Caco-2 (cell line): ENCODE results near the gene ABLIM2. TPM values are rescaled to one million over a fixed set of nuclear protein-coding genes. Genes with fewer than 3 reads are reported as not detected.
A peak's percentile ranks its signal among the peaks of the same experiment; 100 is the strongest.

Source experiments
- BruUV-seq: library from RNA; stranded (reverse); fragments of 400-500 nt; replicated peaks from 2 replicates; lab custom pipeline; 2021; lab: Mats Ljungman, UMichigan
- CTCF ChIA-PET: fragments of 300-600 bp; sonication (Branson Sonifier 250); formaldehyde crosslinking; loops from one replicate; lab custom pipeline; 2022; ENCODE audit warnings: antibody characterized with exemption; lab: Charles Lee
- POLR2A ChIA-PET: fragments of 300-600 bp; sonication (Branson Sonifier 250); formaldehyde crosslinking; loops from one replicate; lab custom pipeline; 2022; ENCODE audit warnings: antibody characterized with exemption; lab: Charles Lee
- DNase-seq, 2 experiments: peaks; one replicate each; pipeline versions ENCODE4 v3.0.0 to v3.0.0-alpha.2; 2020 to 2022
- H3K27me3 ChIP-seq: replicated peaks from 2 replicates; pipeline ENCODE4 v1.6.0; 2011; ENCODE audit warnings: low read length; ENCODE audit not compliant: control insufficient read depth, insufficient read depth
- H3K36me3 ChIP-seq: 2 replicates; pipeline ENCODE4 v1.5.1; 2011; ENCODE audit warnings: low read length; ENCODE audit not compliant: control insufficient read depth, insufficient read depth
- H3K4me1 ChIP-seq: fragments of 250-450 bp; sonication (Bioruptor Pico); 2 replicates; pipeline ENCODE4 v1.5.1; 2020; ENCODE audit warnings: mild to moderate bottlenecking
- H3K4me3 ChIP-seq: 2 replicates; pipeline ENCODE4 v1.5.1; 2011; ENCODE audit warnings: low read depth, mild to moderate bottlenecking, control low read depth, low read length
- H3K9me3 ChIP-seq: fragments of 250-450 bp; sonication (Bioruptor Pico); 2 replicates; pipeline ENCODE4 v1.5.1; 2020; ENCODE audit warnings: mild to moderate bottlenecking, moderate library complexity
- H3K27ac Mint-ChIP-seq: one replicate; pipeline ENCODE4 v1.8.0; 2022; ENCODE audit warnings: mixed read lengths; ENCODE audit not compliant: unreplicated experiment
- H3K27me3 Mint-ChIP-seq: one replicate; pipeline ENCODE4 v1.8.0; 2022; ENCODE audit warnings: mixed read lengths; ENCODE audit not compliant: insufficient read depth, unreplicated experiment
- H3K36me3 Mint-ChIP-seq: one replicate; pipeline ENCODE4 v1.8.0; 2022; ENCODE audit warnings: mild to moderate bottlenecking, mixed read lengths; ENCODE audit not compliant: insufficient read depth, unreplicated experiment
- H3K4me1 Mint-ChIP-seq: one replicate; pipeline ENCODE4 v1.8.0; 2022; ENCODE audit warnings: low read depth, mixed read lengths; ENCODE audit not compliant: unreplicated experiment
- H3K4me3 Mint-ChIP-seq: one replicate; pipeline ENCODE4 v1.8.0; 2022; ENCODE audit warnings: mild to moderate bottlenecking, moderate library complexity, mixed read lengths; ENCODE audit not compliant: unreplicated experiment
- H3K9me3 Mint-ChIP-seq: one replicate; pipeline ENCODE4 v1.8.0; 2022; ENCODE audit warnings: mixed read lengths; ENCODE audit not compliant: unreplicated experiment
- CTCF ChIP-seq, 2 experiments: fragments of 200-600 bp in 1 of 2; IDR thresholded peaks; 1 replicate in 1 of 2; 2 replicates in 1 of 2; pipeline versions ENCODE4 v1.5.1 to v1.8.0; 2011 to 2022; ENCODE audit warnings: antibody characterized with exemption in 1 of 2, control low read depth in 1 of 2, inconsistent platforms in 1 of 2, low read depth in 1 of 2, low read length in 1 of 2, mild to moderate bottlenecking in 1 of 2, moderate library complexity in 1 of 2; ENCODE audit not compliant: insufficient read depth in 1 of 2, severe bottlenecking in 1 of 2, unreplicated experiment in 1 of 2
- intact Hi-C: fragments of 100-400 bp; cut with micrococcal nuclease; formaldehyde crosslinking; loops from one replicate; pipeline ENCODE4 v1.10.0; 2022; ENCODE audit not compliant: unreplicated experiment
- total RNA-seq: library from RNA; stranded (reverse); gene quantifications from 2 replicates; pipeline ENCODE4 v1.2.3, GENCODE V29; 2022

Gene ABLIM2
- total RNA-seq, 1 experiment from 2014 or later = 0.23 TPM

DNA sequence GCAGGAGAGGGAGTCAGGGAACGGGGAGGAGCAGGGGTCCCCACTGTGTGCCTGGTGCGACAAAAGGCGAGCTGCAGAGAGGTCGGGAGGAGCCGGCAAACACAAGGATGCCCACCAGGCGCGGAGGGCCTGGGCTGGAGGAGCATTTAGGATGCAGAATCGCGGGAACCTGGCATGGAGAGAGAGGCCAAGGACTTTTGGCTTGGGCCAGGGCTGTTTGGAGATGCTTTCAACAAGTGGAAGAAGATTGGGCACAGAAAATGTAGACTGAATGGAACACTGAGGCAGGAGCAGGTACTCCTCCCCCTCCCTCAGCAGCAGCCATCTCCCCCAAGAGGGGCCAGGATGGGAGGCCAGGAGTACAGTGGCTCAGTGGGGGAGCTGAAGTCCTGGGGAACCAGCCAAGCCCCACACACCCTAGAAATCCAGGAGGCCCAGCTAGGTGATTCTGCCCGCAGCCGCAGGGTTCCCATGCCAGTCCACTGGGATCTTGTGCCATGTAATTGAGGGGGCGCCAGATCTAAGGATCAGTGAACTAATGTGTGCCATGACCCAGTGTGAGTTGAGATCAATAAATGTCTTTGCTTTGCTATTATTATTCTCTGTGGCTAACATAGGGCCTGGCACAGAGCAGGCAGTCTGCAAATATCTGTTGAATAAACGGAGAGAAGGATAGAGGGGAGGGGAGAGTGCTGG lies 1.1 kb upstream of the ABLIM2 start:
- intact Hi-C loops = no loop called here
- no peak for TF ChIP-seq CTCF (IDR thresholded peaks at IDR 0.05; ENCODE audit: insufficient read depth in 1 of 2, low read depth in 1 of 2, low read length in 1 of 2, severe bottlenecking in 1 of 2, unreplicated experiment in 1 of 2)
- peaks cover 7% of the 10 kb centered on the region; the same call in 1 of the 2 replicates for H3K4me1 ChIP-seq
- H3K36me3 ChIP-seq = no peaks in the 10 kb centered on the region
- H3K4me3 ChIP-seq = peak overlapping the region; percentile 79
- CTCF ChIA-PET = interaction anchor here (1.7 kb wide), 1 partner anchor 17 kb away, joined by 17 read pairs; no protein-coding TSS in a partner anchor
- DNase-seq = no peak
- H3K27me3 ChIP-seq = no peaks in the 10 kb centered on the region
- Mint-ChIP-seq H3K4me1 (no peaks in the 10 kb centered on the region), H3K27ac (no peak overlapping the region), H3K27me3 (peaks cover 7% of the 10 kb centered on the region), H3K36me3 (peaks cover 5% of the 10 kb centered on the region), H3K4me3 (peak overlapping the region; percentile 98), H3K9me3 (no peaks in the 10 kb centered on the region)
- no peaks in the 10 kb centered on the region for H3K9me3 ChIP-seq
- POLR2A ChIA-PET = no interaction called here
- no TSS peak for BruUV-seq

- H3K4me1 ChIP-seq = peaks cover 7% of the 10 kb centered on the region; the same call in 1 of the 2 replicates
- peak overlapping the region; percentile 98 for H3K4me3 Mint-ChIP-seq
- no peak for TF ChIP-seq CTCF (IDR thresholded peaks at IDR 0.05; ENCODE audit: insufficient read depth in 1 of 2, low read depth in 1 of 2, low read length in 1 of 2, severe bottlenecking in 1 of 2, unreplicated experiment in 1 of 2)
- no peak for DNase-seq
- H3K36me3 Mint-ChIP-seq = peaks cover 5% of the 10 kb centered on the region
- no peaks in the 10 kb centered on the region for H3K27me3 ChIP-seq
- no peak overlapping the region for H3K27ac Mint-ChIP-seq
- H3K4me1 Mint-ChIP-seq = no peaks in the 10 kb centered on the region
- CTCF ChIA-PET = interaction anchor here (0.9 to 1.7 kb wide), 2 partner anchors 18 to 28 kb away, joined by 3 to 17 read pairs; no protein-coding TSS in a partner anchor
- no TSS peak for BruUV-seq
- intact Hi-C loops = no loop called here
- no peaks in the 10 kb centered on the region for H3K9me3 Mint-ChIP-seq
- H3K36me3 ChIP-seq = no peaks in the 10 kb centered on the region
- POLR2A ChIA-PET = no interaction called here
- H3K4me3 ChIP-seq = peak overlapping the region; percentile 44
- peaks cover 7% of the 10 kb centered on the region for H3K27me3 Mint-ChIP-seq
- no peaks in the 10 kb centered on the region for H3K9me3 ChIP-seq
Observed at GRCh38 chr4:8157944-8158709, 486 bp downstream of the ABLIM2 start.

DNA sequence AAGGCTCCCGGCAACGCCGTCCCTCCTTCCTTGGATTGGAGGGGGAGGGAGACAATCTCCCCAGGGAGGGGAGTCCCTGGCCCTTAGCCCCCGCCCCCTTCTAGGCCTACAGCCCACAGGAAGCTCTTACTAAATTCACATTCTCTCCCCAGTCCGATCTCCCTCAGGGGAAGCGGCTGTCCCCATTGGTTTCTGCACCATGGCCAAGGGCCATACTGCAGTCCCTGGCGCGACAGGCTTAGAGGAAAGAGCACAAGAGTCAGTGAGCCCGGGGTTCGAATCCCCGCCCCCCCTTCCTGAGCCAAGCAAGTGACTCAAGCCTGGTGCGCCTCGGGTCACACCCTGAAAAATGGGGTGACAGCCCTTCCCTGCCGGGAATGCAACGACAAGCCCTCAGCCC lies 1.1 kb downstream of the ABLIM2 start:
- H3K4me3 ChIP-seq = no peak overlapping the region
- DNase-seq = no peak

More for the DNA sequence above, 1.1 kb downstream of the ABLIM2 start:
- peaks cover 5% of the 10 kb centered on the region for H3K36me3 Mint-ChIP-seq
- ChIA-PET CTCF (no interaction called here), POLR2A (no interaction called here)
- Histone ChIP-seq H3K36me3 (no peaks in the 10 kb centered on the region), H3K9me3 (no peaks in the 10 kb centered on the region), H3K4me1 (peaks cover 7% of the 10 kb centered on the region; the same call in 1 of the 2 replicates), H3K27me3 (no peaks in the 10 kb centered on the region)
- no peaks in the 10 kb centered on the region for H3K4me1 Mint-ChIP-seq
- H3K27ac Mint-ChIP-seq = no peak overlapping the region
- intact Hi-C loops = no loop called here
- TF ChIP-seq CTCF (IDR thresholded peaks at IDR 0.05; ENCODE audit: insufficient read depth in 1 of 2, low read depth in 1 of 2, low read length in 1 of 2, severe bottlenecking in 1 of 2, unreplicated experiment in 1 of 2) = no peak
- H3K9me3 Mint-ChIP-seq = no peaks in the 10 kb centered on the region
- peak overlapping the region; percentile 98 for H3K4me3 Mint-ChIP-seq
- peaks cover 7% of the 10 kb centered on the region for H3K27me3 Mint-ChIP-seq
- BruUV-seq = no TSS peak
